Cardiac fibroblast (primary cell): ENCODE measurements around the gene MYO15A.

ENCODE experiments used
- DNase-seq, 2 donors: peaks; one replicate each; pipeline versions ENCODE4 v3.0.0 to v3.0.0-alpha.2; 2010; ENCODE audit warnings: low read depth in 2 of 2
- H3K4me3 ChIP-seq, 2 donors: replicated peaks in 1 of 2; 1 replicate in 1 of 2; 2 replicates in 1 of 2; pipeline ENCODE4 v1.5.1; 2011; ENCODE audit warnings: low read depth in 2 of 2, low read length in 2 of 2, mild to moderate bottlenecking in 2 of 2, moderate library complexity in 1 of 2
- TF ChIP-seq, protein P1 (sequence below): IDR thresholded peaks from one replicate; pipeline ENCODE4 v1.5.1; 2011; ENCODE audit warnings: low read depth, mild to moderate bottlenecking, low read length, inconsistent platforms

The MYO15A gene

GRCh38 chr17:18117533-18117932, 9.0 kb downstream of the MYO15A start:
- DNase-seq, result no peak
- TF ChIP-seq, protein P1, sequence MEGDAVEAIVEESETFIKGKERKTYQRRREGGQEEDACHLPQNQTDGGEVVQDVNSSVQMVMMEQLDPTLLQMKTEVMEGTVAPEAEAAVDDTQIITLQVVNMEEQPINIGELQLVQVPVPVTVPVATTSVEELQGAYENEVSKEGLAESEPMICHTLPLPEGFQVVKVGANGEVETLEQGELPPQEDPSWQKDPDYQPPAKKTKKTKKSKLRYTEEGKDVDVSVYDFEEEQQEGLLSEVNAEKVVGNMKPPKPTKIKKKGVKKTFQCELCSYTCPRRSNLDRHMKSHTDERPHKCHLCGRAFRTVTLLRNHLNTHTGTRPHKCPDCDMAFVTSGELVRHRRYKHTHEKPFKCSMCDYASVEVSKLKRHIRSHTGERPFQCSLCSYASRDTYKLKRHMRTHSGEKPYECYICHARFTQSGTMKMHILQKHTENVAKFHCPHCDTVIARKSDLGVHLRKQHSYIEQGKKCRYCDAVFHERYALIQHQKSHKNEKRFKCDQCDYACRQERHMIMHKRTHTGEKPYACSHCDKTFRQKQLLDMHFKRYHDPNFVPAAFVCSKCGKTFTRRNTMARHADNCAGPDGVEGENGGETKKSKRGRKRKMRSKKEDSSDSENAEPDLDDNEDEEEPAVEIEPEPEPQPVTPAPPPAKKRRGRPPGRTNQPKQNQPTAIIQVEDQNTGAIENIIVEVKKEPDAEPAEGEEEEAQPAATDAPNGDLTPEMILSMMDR, result no peak
- H3K4me3 ChIP-seq, result no peak overlapping the region

DNA sequence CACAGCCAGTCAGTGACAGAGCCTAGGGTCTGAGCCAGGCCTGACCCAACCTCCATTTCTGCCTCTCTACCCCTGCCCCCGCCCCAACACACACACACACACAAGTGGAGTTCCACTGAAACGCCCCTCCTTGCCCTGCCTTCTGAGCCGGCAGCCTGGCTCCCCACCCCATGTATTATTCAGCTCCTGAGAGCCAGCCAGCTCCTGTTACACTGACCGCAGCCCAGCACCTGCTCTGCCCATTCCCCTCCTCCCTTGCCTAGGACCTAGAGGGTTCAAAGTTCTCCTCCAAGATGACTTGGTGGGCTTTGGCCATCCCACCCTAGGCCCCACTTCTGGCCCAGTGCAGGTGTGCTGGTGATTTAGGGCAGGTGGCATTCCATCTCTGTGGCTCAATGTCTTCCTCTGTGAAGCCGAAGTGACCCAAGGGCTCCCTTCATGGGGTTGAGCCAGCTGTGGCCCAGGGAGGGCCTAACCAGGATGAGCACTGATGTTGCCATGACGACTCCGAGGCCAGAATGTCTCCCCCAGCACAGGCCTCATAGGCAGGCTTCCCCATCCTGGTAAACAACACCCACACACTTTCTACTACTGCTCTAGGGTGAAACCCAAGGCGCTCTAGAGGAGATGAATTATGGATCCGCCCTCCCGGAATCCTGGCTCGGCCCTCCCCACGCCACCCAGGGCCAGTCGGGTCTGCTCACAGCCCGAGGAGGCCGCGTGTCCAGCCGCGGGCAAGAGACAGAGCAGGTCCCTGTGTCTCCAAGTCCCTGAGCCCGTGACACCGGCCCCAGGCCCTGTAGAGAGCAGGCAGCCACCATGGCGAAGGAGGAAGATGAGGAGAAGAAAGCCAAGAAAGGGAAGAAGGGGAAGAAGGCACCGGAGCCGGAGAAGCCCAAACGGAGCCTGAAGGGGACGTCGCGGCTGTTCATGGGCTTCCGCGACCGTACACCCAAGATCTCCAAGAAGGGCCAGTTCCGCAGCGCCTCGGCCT, 9.7 kb downstream of the MYO15A start:
- no peak for DNase-seq
- TF ChIP-seq, protein P1, result no peak
- H3K4me3 ChIP-seq, result no peak overlapping the region

GRCh38 chr17:18119166-18119745, 10.7 kb downstream of the MYO15A start:
- no peak for DNase-seq
- TF ChIP-seq, protein P1, result no peak
- no peak overlapping the region for H3K4me3 ChIP-seq

DNA sequence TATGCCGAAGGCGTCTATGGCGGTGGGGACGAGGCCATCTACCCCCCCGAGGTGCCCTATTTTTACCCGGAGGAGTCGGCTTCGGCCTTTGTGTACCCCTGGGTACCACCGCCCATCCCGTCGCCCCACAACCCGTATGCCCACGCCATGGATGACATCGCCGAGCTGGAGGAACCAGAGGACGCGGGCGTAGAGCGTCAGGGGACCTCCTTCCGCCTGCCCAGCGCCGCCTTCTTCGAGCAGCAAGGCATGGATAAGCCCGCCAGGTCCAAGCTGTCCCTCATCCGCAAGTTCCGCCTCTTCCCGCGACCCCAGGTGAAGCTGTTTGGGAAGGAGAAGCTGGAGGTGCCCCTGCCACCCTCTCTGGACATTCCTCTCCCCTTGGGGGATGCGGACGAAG, 11.4 kb downstream of the MYO15A start:
- no peak overlapping the region for H3K4me3 ChIP-seq
- DNase-seq, result no peak
- TF ChIP-seq, protein P1, result no peak

DNA sequence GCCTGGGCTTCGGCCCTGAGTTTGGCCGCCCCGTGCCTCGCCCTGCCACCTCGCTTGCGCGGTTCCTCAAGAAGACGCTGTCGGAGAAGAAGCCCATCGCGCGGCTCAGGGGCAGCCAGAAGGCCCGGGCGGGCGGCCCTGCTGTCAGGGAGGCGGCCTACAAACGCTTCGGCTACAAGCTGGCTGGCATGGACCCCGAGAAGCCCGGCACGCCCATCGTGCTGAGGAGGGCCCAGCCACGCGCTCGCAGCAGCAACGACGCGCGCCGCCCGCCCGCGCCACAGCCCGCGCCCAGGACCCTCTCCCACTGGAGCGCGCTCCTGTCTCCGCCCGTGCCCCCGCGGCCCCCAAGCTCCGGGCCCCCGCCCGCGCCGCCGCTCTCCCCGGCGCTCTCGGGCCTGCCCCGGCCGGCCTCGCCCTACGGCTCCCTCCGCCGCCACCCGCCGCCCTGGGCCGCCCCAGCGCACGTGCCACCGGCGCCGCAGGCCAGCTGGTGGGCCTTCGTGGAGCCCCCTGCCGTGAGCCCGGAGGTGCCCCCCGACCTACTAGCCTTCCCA, 12.0 kb downstream of the MYO15A start:
- TF ChIP-seq, protein P1, result no peak
- H3K4me3 ChIP-seq, result no peak overlapping the region
- DNase-seq, result no peak

GRCh38 chr17:18121144-18121910, 12.8 kb downstream of the MYO15A start:
- TF ChIP-seq, protein P1, result no peak
- DNase-seq, result no peak
- H3K4me3 ChIP-seq, result no peak overlapping the region
